KMS-11 (cell line): ENCODE measurements around the gene TTC31.
A peak's percentile ranks its signal among the peaks of the same experiment; 100 is the strongest.

ENCODE experiments used
- H2AFZ ChIP-seq: fragments of 200-600 bp; sonication (generic); 2 replicates; pipeline ENCODE4 v1.6.1; 2016; ENCODE audit warnings: antibody characterized with exemption, mixed run types, low read depth
- H3K27ac ChIP-seq: fragments of 200-600 bp; sonication (generic); 2 replicates; pipeline ENCODE4 v1.6.1; 2016; ENCODE audit warnings: mild to moderate bottlenecking, mixed run types
- H3K27me3 ChIP-seq: fragments of 200-600 bp; sonication (generic); 2 replicates; pipeline ENCODE4 v1.6.1; 2017; ENCODE audit warnings: mild to moderate bottlenecking, low read depth, mixed run types, moderate library complexity; ENCODE audit not compliant: insufficient read depth
- H3K36me3 ChIP-seq: fragments of 200-600 bp; sonication (generic); 2 replicates; pipeline ENCODE4 v1.6.1; 2017; ENCODE audit warnings: mild to moderate bottlenecking, mixed run types; ENCODE audit not compliant: insufficient read depth
- H3K4me1 ChIP-seq: fragments of 200-600 bp; sonication (generic); 2 replicates; pipeline ENCODE4 v1.6.1; 2016; ENCODE audit warnings: mild to moderate bottlenecking, low read depth, mixed run types; ENCODE audit not compliant: poor library complexity, severe bottlenecking
- H3K4me2 ChIP-seq: fragments of 200-600 bp; sonication (generic); 2 replicates; pipeline ENCODE4 v1.7.0; 2016; ENCODE audit warnings: mild to moderate bottlenecking, mixed run types
- H3K4me3 ChIP-seq: fragments of 200-600 bp; sonication (generic); IDR thresholded peaks from 2 replicates; pipeline ENCODE4 v1.6.1; 2017; ENCODE audit warnings: low read depth, low read length, mixed read lengths; ENCODE audit not compliant: insufficient read depth
- H3K79me2 ChIP-seq: fragments of 200-600 bp; sonication (generic); 2 replicates; pipeline ENCODE4 v1.6.1; 2016; ENCODE audit warnings: low read depth, mixed run types; ENCODE audit not compliant: insufficient read depth
- H3K9ac ChIP-seq: fragments of 200-600 bp; sonication (generic); 2 replicates; pipeline ENCODE4 v1.6.1; 2016; ENCODE audit warnings: mild to moderate bottlenecking, mixed run types
- H4K20me1 ChIP-seq: fragments of 200-600 bp; sonication (generic); 2 replicates; pipeline ENCODE4 v1.6.1; 2016; ENCODE audit warnings: mild to moderate bottlenecking, mixed run types; ENCODE audit not compliant: insufficient read depth
- CTCF ChIP-seq: fragments of 200-600 bp; sonication (generic); conservative IDR thresholded peaks from 2 replicates; pipeline ENCODE4 v1.6.1; 2017; ENCODE audit warnings: low read depth, mild to moderate bottlenecking, antibody characterized with exemption, low read length, moderate library complexity, mixed read lengths

Gene TTC31

GRCh38 chr2:74439373-74439772, 43.5 kb upstream of the TTC31 start:
- Histone ChIP-seq H3K36me3 (no peaks in the 10 kb centered on the region), H3K27ac (no peak overlapping the region), H3K4me1 (peaks cover 12% of the 10 kb centered on the region), H3K79me2 (no peaks in the 10 kb centered on the region), H3K4me2 (peak overlapping the region; percentile 63), H3K4me3 (peak overlapping the region; percentile 2), H3K9ac (peak overlapping the region; percentile 67; the same call in 1 of the 2 replicates), H4K20me1 (no peaks in the 10 kb centered on the region), H2AFZ (peak overlapping the region; percentile 75; the same call in 1 of the 2 replicates), H3K27me3 (no peaks in the 10 kb centered on the region)
- TF ChIP-seq CTCF, result no peak

GRCh38 chr2:74439803-74440377, 43.0 kb upstream of the TTC31 start:
- Histone ChIP-seq H3K4me1 (peaks cover 12% of the 10 kb centered on the region), H3K9ac (peak overlapping the region; percentile 67), H3K36me3 (no peaks in the 10 kb centered on the region), H3K27ac (no peak overlapping the region), H3K4me2 (peak overlapping the region; percentile 63), H3K79me2 (no peaks in the 10 kb centered on the region), H4K20me1 (no peaks in the 10 kb centered on the region), H2AFZ (peak overlapping the region; percentile 75; the same call in 1 of the 2 replicates), H3K27me3 (no peaks in the 10 kb centered on the region), H3K4me3 (peak overlapping the region; percentile 87)
- no peak for TF ChIP-seq CTCF

- no peak for TF ChIP-seq CTCF
- no peaks in the 10 kb centered on the region for H3K79me2 ChIP-seq
- peaks cover 12% of the 10 kb centered on the region for H3K4me1 ChIP-seq
- H2AFZ ChIP-seq, result peak overlapping the region; percentile 75
- H3K27me3 ChIP-seq, result no peaks in the 10 kb centered on the region
- no peaks in the 10 kb centered on the region for H4K20me1 ChIP-seq
- H3K4me2 ChIP-seq, result peak overlapping the region; percentile 63
- H3K36me3 ChIP-seq, result no peaks in the 10 kb centered on the region
- peak overlapping the region; percentile 87 for H3K4me3 ChIP-seq
- 0 out of 2 replicates have a peak overlapping the region, but pooled peaks have one; percentile 12 for H3K27ac ChIP-seq
- H3K9ac ChIP-seq, result peak overlapping the region; percentile 67
Observed at GRCh38 chr2:74440378-74441169, 42.3 kb upstream of the TTC31 start.

GRCh38 chr2:74441170-74441689, 41.7 kb upstream of the TTC31 start:
- no peaks in the 10 kb centered on the region for H4K20me1 ChIP-seq
- H2AFZ ChIP-seq, result peak overlapping the region; percentile 75
- peak overlapping the region; percentile 63; the same call in 1 of the 2 replicates for H3K4me2 ChIP-seq
- H3K27ac ChIP-seq, result no peak overlapping the region
- H3K79me2 ChIP-seq, result no peaks in the 10 kb centered on the region
- no peaks in the 10 kb centered on the region for H3K36me3 ChIP-seq
- H3K4me1 ChIP-seq, result peaks cover 12% of the 10 kb centered on the region
- no peaks in the 10 kb centered on the region for H3K27me3 ChIP-seq
- no peak for TF ChIP-seq CTCF
- H3K4me3 ChIP-seq, result no peak overlapping the region
- peak overlapping the region; percentile 67; the same call in 1 of the 2 replicates for H3K9ac ChIP-seq
